ENCODE measurements around the gene PSTPIP1. TPM values are rescaled to one million over a fixed set of nuclear protein-coding genes. Genes with fewer than 3 reads are reported as not detected.

The PSTPIP1 gene
- total RNA-seq, 1 experiment from 2014 or later, result not detected

- H3K27me3 ChIP-seq (ENCODE audit: low read length), result no peaks in the 10 kb centered on the region
- intact Hi-C loops (cut with micrococcal nuclease), result no loop called here
- H3K36me3 ChIP-seq (ENCODE audit: low read depth, low read length), result peaks cover 8% of the 10 kb centered on the region; the same call in 1 of the 2 replicates
- TF ChIP-seq EZH2 (IDR thresholded peaks at IDR 0.05; ENCODE audit: low read length, unreplicated experiment) (no peak), CTCF (conservative IDR thresholded peaks at IDR 0.05; ENCODE audit: low read depth, low read length) (no peak), EZH2phosphoT487 (IDR thresholded peaks at IDR 0.05; ENCODE audit: borderline replicate concordance, low read length) (no peak)
- H4K20me1 ChIP-seq (ENCODE audit: low read length), result no peaks in the 10 kb centered on the region
- H3K79me2 ChIP-seq (ENCODE audit: low read length), result no peaks in the 10 kb centered on the region
- H3K4me3 ChIP-seq (ENCODE audit: low read length), result no peak overlapping the region
- no peak overlapping the region for H3K27ac ChIP-seq (ENCODE audit: low read length)
- H3K9me3 ChIP-seq (ENCODE audit: low read length), result no peaks in the 10 kb centered on the region
- POLR2A ChIA-PET (ENCODE audit: unreplicated experiment), result no interaction called here
- no peak overlapping the region for H3K4me2 ChIP-seq (ENCODE audit: low read length)
- H3F3A ChIP-seq (ENCODE audit: low read length, unreplicated experiment), result no peaks in the 10 kb centered on the region
- H3K9me2 ChIP-seq (replicated peaks; ENCODE audit: low read length), result no peaks in the 10 kb centered on the region
- CTCF ChIA-PET, result no interaction called here
- H3K9ac ChIP-seq (ENCODE audit: low read length), result no peak overlapping the region
- ATAC-seq (no peak), DNase-seq (no peak)
- no peak overlapping the region for H2AFZ ChIP-seq (ENCODE audit: low read length)
- no TSS peak for BruUV-seq (replicated peaks)
- no peaks in the 10 kb centered on the region for H3K4me1 ChIP-seq (ENCODE audit: insufficient read depth, low read length)
Measured at GRCh38 chr15:77039848-77040247, 44.9 kb downstream of the PSTPIP1 start.

- Histone ChIP-seq H2AFZ (ENCODE audit: low read length) (no peak overlapping the region), H4K20me1 (ENCODE audit: low read length) (no peaks in the 10 kb centered on the region), H3K4me3 (ENCODE audit: low read length) (no peak overlapping the region), H3K4me1 (ENCODE audit: insufficient read depth, low read length) (no peaks in the 10 kb centered on the region), H3K9me2 (replicated peaks; ENCODE audit: low read length) (no peaks in the 10 kb centered on the region), H3K36me3 (ENCODE audit: low read depth, low read length) (peaks cover 8% of the 10 kb centered on the region; the same call in 1 of the 2 replicates), H3K79me2 (ENCODE audit: low read length) (no peaks in the 10 kb centered on the region), H3K4me2 (ENCODE audit: low read length) (no peak overlapping the region), H3K9ac (ENCODE audit: low read length) (no peak overlapping the region), H3K27me3 (ENCODE audit: low read length) (no peaks in the 10 kb centered on the region), H3K9me3 (ENCODE audit: low read length) (no peaks in the 10 kb centered on the region), H3K27ac (ENCODE audit: low read length) (no peak overlapping the region), H3F3A (ENCODE audit: low read length, unreplicated experiment) (no peaks in the 10 kb centered on the region)
- no peak for TF ChIP-seq EZH2 (IDR thresholded peaks at IDR 0.05; ENCODE audit: low read length, unreplicated experiment)
- no peak for TF ChIP-seq CTCF (conservative IDR thresholded peaks at IDR 0.05; ENCODE audit: low read depth, low read length)
- no peak for TF ChIP-seq EZH2phosphoT487 (IDR thresholded peaks at IDR 0.05; ENCODE audit: borderline replicate concordance, low read length)
- no peak for DNase-seq
- ChIA-PET POLR2A (ENCODE audit: unreplicated experiment) (no interaction called here), CTCF (no interaction called here)
- intact Hi-C loops (cut with micrococcal nuclease), result no loop called here
- no peak for ATAC-seq
- BruUV-seq (replicated peaks), result no TSS peak
Measured at GRCh38 chr15:77040673-77041072, 45.7 kb downstream of the PSTPIP1 start.

GRCh38 chr15:77042245-77042919 lies 47.5 kb downstream of the PSTPIP1 start:
- no peak for TF ChIP-seq EZH2phosphoT487 (IDR thresholded peaks at IDR 0.05; ENCODE audit: borderline replicate concordance, low read length)
- Histone ChIP-seq H3K4me2 (ENCODE audit: low read length) (no peak overlapping the region), H3K36me3 (ENCODE audit: low read depth, low read length) (peaks cover 13% of the 10 kb centered on the region; the same call in 1 of the 2 replicates), H3K9ac (ENCODE audit: low read length) (no peak overlapping the region), H3K27ac (ENCODE audit: low read length) (no peak overlapping the region), H3F3A (ENCODE audit: low read length, unreplicated experiment) (no peaks in the 10 kb centered on the region), H3K9me2 (replicated peaks; ENCODE audit: low read length) (no peaks in the 10 kb centered on the region), H3K27me3 (ENCODE audit: low read length) (no peaks in the 10 kb centered on the region), H4K20me1 (ENCODE audit: low read length) (no peaks in the 10 kb centered on the region), H3K79me2 (ENCODE audit: low read length) (no peaks in the 10 kb centered on the region), H3K9me3 (ENCODE audit: low read length) (no peaks in the 10 kb centered on the region), H3K4me3 (ENCODE audit: low read length) (no peak overlapping the region), H3K4me1 (ENCODE audit: insufficient read depth, low read length) (no peaks in the 10 kb centered on the region), H2AFZ (ENCODE audit: low read length) (no peak overlapping the region)
- ATAC-seq, result no peak
- ChIA-PET POLR2A (ENCODE audit: unreplicated experiment) (no interaction called here), CTCF (no interaction called here)
- intact Hi-C loops (cut with micrococcal nuclease), result no loop called here
- no TSS peak for BruUV-seq (replicated peaks)
- no peak for DNase-seq
